Mesodermal cell (in vitro differentiated cells): ENCODE data around the gene KCNE4. TPM values are rescaled to one million over a fixed set of nuclear protein-coding genes. Genes with fewer than 3 reads are reported as not detected.

Experiments
- H3K27ac ChIP-seq: 2 replicates; pipeline ENCODE4 v1.7.0; 2013; ENCODE audit warnings: mild to moderate bottlenecking, low read depth, low read length, moderate library complexity; ENCODE audit not compliant: severe bottlenecking
- H3K36me3 ChIP-seq: 2 replicates; pipeline ENCODE4 v1.7.1; 2013; ENCODE audit warnings: mild to moderate bottlenecking, low read length, moderate library complexity; ENCODE audit not compliant: control insufficient read depth, insufficient read depth
- H3K4me1 ChIP-seq: one replicate; pipeline ENCODE4 v1.7.1; 2013; ENCODE audit warnings: mild to moderate bottlenecking, low read length; ENCODE audit not compliant: insufficient read depth, control insufficient read depth, poor library complexity, severe bottlenecking
- H3K4me3 ChIP-seq: 2 replicates; pipeline ENCODE4 v1.7.0; 2013; ENCODE audit warnings: low read length, control low read depth, mild to moderate bottlenecking; ENCODE audit not compliant: insufficient read depth, poor library complexity, severe bottlenecking; ENCODE audit errors: extremely low read depth
- H3K9me3 ChIP-seq: 2 replicates; pipeline ENCODE4 v1.7.1; 2013; ENCODE audit warnings: mild to moderate bottlenecking, low read length, moderate library complexity; ENCODE audit not compliant: control insufficient read depth
- WGBS, 2 experiments: methylation state at CpG; one replicate each; pipeline ENCODE4 v1.1.5; 2013; ENCODE audit warnings: missing lambda C conversion rate in 2 of 2; ENCODE audit not compliant: insufficient coverage in 2 of 2; 5-methylcytosine and 5-hydroxymethylcytosine counted together
- polyA plus RNA-seq, 2 experiments: library from polyadenylated mRNA; stranded (reverse); fragments of 50-300 nt; gene quantifications; one replicate each; pipeline ENCODE4 v1.2.3, GENCODE V29; 2013

The KCNE4 gene, protein sequence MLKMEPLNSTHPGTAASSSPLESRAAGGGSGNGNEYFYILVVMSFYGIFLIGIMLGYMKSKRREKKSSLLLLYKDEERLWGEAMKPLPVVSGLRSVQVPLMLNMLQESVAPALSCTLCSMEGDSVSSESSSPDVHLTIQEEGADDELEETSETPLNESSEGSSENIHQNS
- 0.52 TPM for polyA plus RNA-seq (2013, experiment 1 of 2)
- 0.20 TPM for polyA plus RNA-seq (2013, experiment 2 of 2)

DNA sequence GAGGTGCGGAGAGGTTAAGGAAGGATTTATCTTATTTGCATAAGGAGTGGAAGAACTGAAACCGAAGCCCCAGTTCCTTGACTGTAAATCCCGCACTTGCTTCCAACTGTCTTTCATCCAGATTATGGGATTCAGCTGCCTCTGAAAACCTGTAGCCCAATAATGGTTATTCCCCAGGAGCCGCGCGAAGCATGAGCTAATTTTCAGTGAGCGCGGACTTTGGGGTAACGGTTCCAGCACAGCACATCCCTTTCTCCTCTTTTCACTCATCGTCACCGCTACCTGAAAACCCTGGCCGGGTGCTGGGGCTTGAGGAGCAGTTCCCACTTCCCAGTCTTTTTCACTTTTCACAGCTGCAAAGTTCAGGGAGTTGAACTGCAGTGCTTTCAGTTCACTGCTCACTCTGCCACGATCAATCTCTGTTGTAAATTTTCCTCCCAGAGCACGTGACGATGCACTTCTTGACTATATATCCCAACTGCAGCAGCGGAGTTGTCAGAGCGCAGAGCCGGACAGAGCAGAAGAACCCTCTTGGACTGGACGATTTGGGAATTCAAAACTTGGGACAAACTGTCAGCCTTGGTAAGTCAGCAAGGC, at the start of gene KCNE4:
Gene KCNE4 (plus strand): TSS at position 498 of the 597 bp plus-strand sequence. CDS start 641 bp downstream, outside the sequence.
- H3K27ac ChIP-seq: no peak within 1 kb of the TSS
- WGBS, 2 experiments: 89 to 90% methylated on average over 18 of the region's 19 CpGs
- H3K4me3 ChIP-seq: no peak within 1 kb of the TSS
- H3K4me1 ChIP-seq: peaks cover 16% of the 10 kb centered on the region
- H3K9me3 ChIP-seq: no peaks in the 10 kb centered on the region
- H3K36me3 ChIP-seq: no peaks in the 10 kb centered on the region

DNA sequence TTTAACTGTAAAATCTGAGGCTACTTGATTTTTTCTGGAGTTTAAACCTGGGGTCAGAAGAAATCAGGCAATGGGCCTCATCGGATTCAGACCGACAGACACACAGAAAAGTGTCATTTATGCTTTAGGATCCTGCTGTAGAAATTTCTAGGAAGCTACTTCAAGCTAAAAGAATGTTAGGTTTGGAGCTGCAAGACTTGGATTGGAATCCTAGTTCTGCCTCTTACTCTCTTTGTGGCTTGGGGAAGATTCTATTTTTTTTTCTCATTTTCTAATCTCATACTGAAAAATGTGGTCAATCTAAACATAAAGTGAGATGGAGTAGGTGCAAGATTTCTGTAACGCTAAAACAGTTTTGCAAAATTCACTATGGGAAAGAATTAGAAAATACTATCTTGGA, 48.8 kb upstream of the KCNE4 start:
- Histone ChIP-seq H3K4me3 (no peak overlapping the region), H3K36me3 (no peaks in the 10 kb centered on the region), H3K27ac (no peak overlapping the region), H3K9me3 (no peaks in the 10 kb centered on the region), H3K4me1 (peaks cover 7% of the 10 kb centered on the region)
- WGBS, 2 experiments: 93 to 100% methylated on average over 3 of the region's 3 CpGs

DNA sequence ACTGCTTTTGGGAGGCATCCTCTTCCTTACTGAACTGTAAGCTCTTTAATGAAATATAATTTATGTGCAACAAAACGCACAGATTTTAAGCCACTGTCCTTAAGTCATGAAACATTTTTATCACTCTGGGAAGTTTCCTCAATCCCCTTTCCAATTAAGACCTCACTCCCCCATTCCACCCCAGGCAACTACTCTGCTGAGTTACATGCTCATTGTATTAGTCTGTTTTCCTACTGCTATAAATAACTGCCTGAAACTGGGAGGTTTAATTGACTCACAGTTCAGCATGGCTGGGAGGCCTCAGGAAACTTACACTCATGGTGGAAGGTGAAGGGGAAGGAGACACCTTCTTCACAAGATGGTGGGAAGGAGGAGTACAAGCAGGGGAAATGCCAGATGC, 46.5 kb upstream of the KCNE4 start:
- WGBS, 2 experiments: no CpG with 5 or more reads among the region's 1 CpG
- H3K36me3 ChIP-seq: no peaks in the 10 kb centered on the region
- H3K4me3 ChIP-seq: no peak overlapping the region

DNA sequence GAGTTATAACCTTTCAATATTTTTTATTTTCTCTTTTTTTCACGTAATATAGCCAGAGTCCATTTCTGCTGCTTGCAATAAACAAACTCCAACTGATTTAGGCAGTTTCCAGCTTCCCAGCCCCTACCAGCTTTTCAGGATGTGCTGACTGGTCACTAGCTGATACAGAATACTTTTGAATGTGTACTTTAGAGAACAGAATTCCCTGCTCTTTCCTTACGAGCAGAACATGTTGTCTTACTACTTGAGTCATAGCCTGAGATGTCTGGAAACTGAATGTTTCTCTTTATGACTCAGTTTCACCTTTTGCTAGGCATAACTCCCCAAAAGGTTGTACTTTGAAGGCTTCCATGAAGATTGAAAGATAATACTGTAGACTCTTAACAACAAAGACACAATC, 44.5 kb upstream of the KCNE4 start:
- H3K27ac ChIP-seq: no peak overlapping the region

More for the DNA sequence above, 46.5 kb upstream of the KCNE4 start:
- no peak overlapping the region for H3K27ac ChIP-seq
- H3K9me3 ChIP-seq: no peaks in the 10 kb centered on the region
- H3K4me1 ChIP-seq: peaks cover 8% of the 10 kb centered on the region

DNA sequence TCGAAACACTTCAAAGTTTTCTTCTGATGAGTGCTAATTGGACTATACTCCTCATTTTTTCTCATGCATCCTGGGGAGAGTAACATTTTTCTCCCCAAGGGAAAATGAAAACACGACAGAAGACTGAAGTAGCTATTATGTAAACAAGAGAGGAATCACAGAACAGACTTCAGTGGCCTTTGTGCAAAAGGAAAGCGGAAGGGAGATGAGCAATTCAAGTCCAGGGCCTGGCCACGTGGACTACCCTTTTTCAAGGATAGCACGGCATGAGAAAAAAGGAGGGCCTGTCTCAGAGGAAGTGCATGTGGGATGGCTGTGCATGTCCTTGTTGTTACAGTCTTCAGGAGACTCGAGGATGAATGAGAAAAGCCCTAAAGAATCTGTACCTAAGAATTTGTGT, 43.8 kb upstream of the KCNE4 start:
- 73 to 84% methylated on average over 4 to 5 of the region's 6 CpGs for WGBS, 2 experiments
- no peak overlapping the region for H3K4me3 ChIP-seq

More for the DNA sequence above, 44.5 kb upstream of the KCNE4 start:
- WGBS, 2 experiments: 60 to 86% methylated on average over 1 of the region's 2 CpGs
- no peaks in the 10 kb centered on the region for H3K9me3 ChIP-seq
- H3K36me3 ChIP-seq: no peaks in the 10 kb centered on the region
- no peak overlapping the region for H3K4me3 ChIP-seq
- peaks cover 8% of the 10 kb centered on the region for H3K4me1 ChIP-seq

DNA sequence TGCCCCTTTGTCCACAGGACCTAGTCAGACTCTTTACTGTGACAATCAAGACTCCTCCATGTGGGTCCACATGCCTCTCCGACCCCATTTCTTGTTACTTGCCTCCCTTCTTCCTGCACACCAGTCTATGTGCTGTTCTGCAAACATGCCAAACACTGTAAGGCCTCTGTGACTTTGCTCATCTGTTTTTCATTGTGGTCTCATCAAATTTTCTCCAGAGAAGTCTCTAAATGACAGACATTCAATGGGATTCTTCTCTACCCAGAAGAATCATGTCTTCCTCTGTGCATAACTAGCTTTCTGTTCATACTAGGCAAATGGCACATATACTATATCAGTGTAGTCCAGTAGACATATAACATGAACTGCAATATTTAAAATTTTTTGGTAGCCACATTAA, 43.0 kb upstream of the KCNE4 start:
- no peak overlapping the region for H3K27ac ChIP-seq
- no peaks in the 10 kb centered on the region for H3K9me3 ChIP-seq
- no peaks in the 10 kb centered on the region for H3K36me3 ChIP-seq
- peaks cover 8% of the 10 kb centered on the region for H3K4me1 ChIP-seq
- 90 to 100% methylated on average over 1 of the region's 1 CpG for WGBS, 2 experiments
- no peak overlapping the region for H3K4me3 ChIP-seq

More for the DNA sequence above, 43.8 kb upstream of the KCNE4 start:
- Histone ChIP-seq H3K36me3 (no peaks in the 10 kb centered on the region), H3K27ac (peak overlapping the region; percentile 62), H3K9me3 (no peaks in the 10 kb centered on the region), H3K4me1 (peaks cover 8% of the 10 kb centered on the region)

DNA sequence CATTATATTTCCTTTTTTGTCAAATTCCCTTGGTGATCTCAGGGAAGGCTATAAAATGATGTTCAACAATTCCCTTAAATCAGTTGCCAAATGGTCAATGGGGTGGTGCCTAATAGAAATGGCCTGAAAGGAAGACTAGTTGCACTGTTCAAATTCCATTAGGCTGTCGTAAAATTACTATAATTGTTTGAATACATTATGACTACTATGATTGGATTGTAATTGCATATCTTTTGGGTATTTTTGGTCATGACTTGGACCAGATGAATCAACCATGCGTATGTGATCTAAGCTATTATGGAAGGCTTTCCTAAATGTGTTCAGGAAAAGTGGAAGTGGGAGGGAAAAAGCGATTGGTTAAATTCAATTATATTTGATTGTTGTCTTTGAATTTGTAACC, 41.3 kb upstream of the KCNE4 start:
- Histone ChIP-seq H3K4me3 (no peak overlapping the region), H3K9me3 (no peaks in the 10 kb centered on the region), H3K36me3 (no peaks in the 10 kb centered on the region), H3K27ac (no peak overlapping the region), H3K4me1 (peaks cover 8% of the 10 kb centered on the region)
- WGBS, 2 experiments: 86 to 100% methylated on average over 2 of the region's 3 CpGs

DNA sequence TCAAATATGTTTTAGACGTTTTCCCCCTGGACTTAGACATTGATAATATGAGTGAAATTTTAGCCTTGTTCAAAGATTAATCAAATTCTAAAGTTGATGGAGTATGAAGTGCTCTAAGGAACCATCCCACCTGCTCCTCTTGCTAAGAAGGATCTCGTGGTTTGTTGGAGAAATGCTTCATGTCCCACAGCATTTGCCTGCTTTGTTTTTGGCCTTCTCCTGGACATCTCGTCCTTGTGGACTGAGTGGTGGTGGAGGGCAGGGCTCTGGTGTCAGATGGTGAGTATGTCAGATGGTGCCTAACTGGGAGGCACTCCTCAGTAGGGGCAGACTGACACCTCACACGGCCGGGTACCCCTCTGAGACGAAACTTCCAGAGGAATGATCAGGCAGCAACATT, 39.7 kb upstream of the KCNE4 start:
- Histone ChIP-seq H3K4me1 (peaks cover 8% of the 10 kb centered on the region), H3K9me3 (no peaks in the 10 kb centered on the region), H3K4me3 (no peak overlapping the region), H3K27ac (no peak overlapping the region), H3K36me3 (no peaks in the 10 kb centered on the region)
- WGBS, 2 experiments: 84 to 100% methylated on average over 1 to 4 of the region's 6 CpGs

DNA sequence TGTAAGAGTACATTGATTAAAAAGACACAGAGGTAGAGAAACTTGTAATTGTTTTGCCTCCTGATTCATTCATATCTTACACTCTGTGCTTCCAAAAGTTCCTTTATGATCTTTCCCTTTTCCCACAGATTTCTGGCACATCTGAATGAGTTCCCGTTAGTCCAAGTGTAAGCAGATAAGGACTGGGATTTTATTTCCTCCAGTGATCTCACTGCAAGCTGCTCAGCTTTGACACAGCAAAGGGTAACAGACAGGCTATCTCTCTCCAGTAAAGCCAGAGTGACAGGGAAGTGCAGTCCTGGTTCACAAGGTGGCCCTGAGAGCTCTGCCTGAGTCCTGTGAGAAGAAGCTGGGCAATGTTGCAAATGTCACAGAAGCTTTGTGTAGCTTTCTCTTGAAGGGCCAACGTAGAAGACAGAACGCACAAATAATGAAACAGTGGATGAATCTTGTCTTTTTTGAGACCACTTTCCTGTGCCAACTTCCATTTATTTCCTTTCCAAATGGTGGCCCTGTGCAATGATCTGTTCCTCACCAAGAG, 32.5 kb upstream of the KCNE4 start:
- WGBS, 2 experiments: 91 to 100% methylated on average over 1 to 3 of the region's 3 CpGs
- H3K36me3 ChIP-seq: no peaks in the 10 kb centered on the region
- H3K4me1 ChIP-seq: no peaks in the 10 kb centered on the region

DNA sequence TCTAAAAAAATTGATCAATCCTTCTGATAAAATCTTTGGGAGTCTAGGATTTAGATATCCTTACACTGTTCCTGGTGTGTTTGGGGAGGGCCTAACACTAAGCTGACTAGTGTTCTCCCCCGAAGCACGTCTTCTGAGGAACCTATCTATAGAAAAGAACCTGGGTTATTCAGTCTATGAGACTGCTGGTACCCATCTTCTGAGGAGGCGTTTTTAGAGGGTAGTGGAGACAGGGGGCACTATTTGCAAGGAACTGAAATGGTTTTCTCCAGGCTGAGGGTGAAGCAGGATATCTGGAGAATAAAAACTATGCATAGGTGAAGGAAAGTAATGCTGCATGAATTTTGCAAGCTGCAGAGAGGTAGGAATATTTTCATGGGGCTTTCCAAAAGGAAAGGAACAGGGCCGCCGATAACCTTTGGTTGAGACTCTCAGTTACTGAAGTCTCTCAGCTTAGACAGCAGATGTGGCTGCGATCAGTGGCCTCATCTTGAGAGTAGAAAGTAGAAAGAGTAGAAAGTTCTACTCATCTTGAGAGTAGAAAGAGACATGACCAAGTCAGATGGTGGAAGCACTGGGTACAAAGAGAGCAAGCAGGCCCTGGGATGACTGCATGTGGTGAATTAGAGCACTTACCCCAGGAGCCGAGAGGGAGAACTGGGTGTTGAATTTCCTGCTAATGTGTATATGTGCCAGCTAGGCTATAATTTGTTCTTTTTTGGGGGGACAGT, 31.8 kb upstream of the KCNE4 start:
- H3K4me1 ChIP-seq: no peaks in the 10 kb centered on the region
- WGBS, 2 experiments: 92 to 96% methylated on average over 6 to 7 of the region's 7 CpGs
- H3K9me3 ChIP-seq: peaks cover 8% of the 10 kb centered on the region
- no peak overlapping the region for H3K4me3 ChIP-seq
- H3K27ac ChIP-seq: no peak overlapping the region
- H3K36me3 ChIP-seq: no peaks in the 10 kb centered on the region

More for the DNA sequence above, 32.5 kb upstream of the KCNE4 start:
- peaks cover 8% of the 10 kb centered on the region for H3K9me3 ChIP-seq
- H3K27ac ChIP-seq: no peak overlapping the region
- H3K4me3 ChIP-seq: no peak overlapping the region
